ENCODE data around the gene PLEKHG4B.

Gene PLEKHG4B

DNA sequence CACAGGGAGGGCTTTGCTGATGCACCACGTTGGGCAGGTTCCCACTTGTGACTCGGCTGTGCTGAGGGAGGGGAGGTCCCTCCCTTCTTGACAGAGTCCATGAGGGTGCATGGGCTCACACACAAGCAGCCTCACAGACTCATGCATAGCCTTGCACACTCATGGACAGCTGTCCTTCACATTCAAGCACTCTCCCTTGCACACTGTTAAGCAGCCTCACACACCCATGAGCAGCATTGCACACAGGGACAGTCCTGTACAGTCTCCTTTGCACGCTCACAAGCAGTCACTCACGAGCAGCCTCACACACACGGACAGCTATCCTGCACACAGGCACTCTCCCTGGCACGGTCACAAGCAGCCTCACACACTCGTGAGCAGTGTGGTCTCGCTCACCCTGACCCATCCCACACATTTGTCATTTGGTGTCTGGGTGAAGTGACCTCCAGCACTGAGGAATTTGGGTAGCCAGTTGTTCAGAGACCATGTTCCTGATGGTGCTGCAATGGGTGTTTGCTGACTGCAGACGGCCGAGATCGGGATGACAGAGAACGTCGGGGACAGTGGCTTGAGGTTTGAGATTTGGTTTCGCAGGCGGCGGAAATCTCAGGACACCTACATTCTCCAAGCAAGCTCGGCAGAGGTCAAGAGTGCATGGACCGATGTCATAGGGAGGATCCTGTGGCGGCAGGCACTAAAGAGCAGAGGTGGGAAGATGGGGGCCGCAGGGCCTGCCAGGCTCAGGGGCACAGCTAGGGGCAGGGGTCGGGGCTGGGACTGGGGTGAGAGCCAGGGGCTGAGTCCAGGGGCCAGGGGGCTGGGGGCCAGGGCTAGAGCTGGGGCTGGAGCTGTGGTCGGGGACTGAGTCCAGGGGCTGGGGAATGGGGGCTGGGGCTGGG, 81.7 kb downstream of the PLEKHG4B start:
- DNase-seq: peak; percentile 19

GRCh38 chr5:174291-174600, 82.3 kb downstream of the PLEKHG4B start:
- DNase-seq: no peak

DNA sequence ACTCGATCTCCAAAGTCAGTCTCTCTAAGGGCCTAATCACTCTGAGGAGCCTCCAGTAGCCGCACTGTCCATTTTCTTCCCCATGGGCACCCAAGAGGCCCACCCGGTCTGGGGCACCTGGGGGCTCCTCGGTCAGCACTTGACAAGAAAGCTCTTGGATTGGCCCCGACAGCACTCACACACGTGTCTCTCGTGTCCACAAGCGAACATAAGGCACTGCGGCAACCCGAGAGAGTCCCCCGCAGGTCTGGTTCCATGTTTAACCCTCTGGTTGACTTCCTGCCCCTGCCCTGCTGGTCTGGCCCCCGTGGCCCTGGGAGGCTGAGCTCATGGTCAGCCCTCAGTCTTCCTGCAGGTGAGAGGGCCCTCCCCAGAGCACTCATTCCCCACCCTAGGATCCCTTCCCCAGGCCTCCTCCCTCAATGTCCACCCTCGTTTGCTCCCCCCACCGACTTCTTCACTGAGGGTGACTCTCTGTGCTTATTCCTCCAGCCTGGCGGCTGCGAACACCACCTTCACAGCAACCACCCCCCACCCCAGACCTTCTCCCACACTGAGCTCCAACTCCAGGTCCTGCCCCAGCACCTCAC, 83.0 kb downstream of the PLEKHG4B start:
- no peak for DNase-seq

- DNase-seq: no peak
These were observed 84.4 kb downstream of the PLEKHG4B start for GRCh38 chr5:176296-176823.

GRCh38 chr5:178110-178509, 86.1 kb downstream of the PLEKHG4B start:
- no peak for DNase-seq

GRCh38 chr5:179401-179800, 87.4 kb downstream of the PLEKHG4B start:
- DNase-seq: no peak

DNA sequence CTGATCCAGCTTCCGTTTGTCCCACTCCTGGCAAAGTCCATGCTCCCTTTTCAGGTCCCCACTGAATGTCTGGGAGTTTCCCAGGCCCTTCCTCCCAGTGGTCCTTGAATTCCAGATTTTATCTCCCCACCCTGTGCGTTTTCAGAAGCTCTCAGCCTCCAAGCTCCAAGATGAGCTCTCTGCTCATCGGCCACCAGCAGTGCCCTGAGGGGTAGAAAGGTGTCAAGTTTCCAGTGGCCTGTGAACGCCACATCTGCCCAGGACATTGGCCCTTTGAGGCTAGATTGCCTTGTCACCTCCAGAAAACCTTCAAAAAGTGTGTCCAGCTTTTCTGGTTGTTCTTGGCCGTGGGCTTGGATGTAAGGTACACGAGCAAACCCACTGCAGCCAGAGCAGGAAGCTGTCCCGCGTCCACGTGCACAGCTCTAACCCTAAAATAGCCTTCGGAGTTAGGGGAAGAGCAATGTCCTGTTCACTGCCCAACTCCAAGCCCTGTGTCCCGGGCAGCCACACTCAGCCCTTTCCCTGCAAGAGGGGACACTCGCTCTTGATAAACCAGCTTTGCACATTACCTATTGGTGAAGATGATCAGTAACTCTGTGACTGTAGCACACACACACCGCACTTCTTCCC, 88.4 kb downstream of the PLEKHG4B start:
- DNase-seq: no peak

- DNase-seq: no peak
These were observed 89.2 kb downstream of the PLEKHG4B start for GRCh38 chr5:181160-181559.

DNA sequence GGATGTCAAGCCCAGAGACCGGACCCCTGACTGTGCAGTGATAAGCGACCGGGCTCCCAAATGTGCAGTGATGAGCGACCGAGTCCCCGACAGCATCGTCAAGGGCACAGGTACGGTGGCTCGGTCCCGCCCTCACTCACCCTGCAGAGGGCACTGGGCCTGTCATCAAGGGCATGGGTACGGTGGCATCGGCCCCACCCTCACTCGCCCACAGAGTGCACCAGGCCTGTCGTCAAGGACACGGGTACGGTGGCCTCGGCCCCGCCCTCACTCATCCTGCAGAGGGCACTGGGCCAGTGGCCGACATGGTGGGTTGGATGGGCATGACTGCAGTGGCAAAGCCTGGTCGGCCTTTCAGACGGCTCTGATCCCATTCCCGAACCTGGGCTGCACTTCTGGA, 89.6 kb downstream of the PLEKHG4B start:
- no peak for DNase-seq

- DNase-seq: no peak
These were observed 90.2 kb downstream of the PLEKHG4B start for GRCh38 chr5:182126-182525.

GRCh38 chr5:184471-184870, 92.5 kb downstream of the PLEKHG4B start:
- no peak for DNase-seq

- no peak for DNase-seq
These were observed 93.4 kb downstream of the PLEKHG4B start for GRCh38 chr5:185095-186070.

GRCh38 chr5:186091-187041, 94.4 kb downstream of the PLEKHG4B start:
- DNase-seq: no peak

- no peak for DNase-seq
These were observed 95.1 kb downstream of the PLEKHG4B start for GRCh38 chr5:187042-187431.

DNA sequence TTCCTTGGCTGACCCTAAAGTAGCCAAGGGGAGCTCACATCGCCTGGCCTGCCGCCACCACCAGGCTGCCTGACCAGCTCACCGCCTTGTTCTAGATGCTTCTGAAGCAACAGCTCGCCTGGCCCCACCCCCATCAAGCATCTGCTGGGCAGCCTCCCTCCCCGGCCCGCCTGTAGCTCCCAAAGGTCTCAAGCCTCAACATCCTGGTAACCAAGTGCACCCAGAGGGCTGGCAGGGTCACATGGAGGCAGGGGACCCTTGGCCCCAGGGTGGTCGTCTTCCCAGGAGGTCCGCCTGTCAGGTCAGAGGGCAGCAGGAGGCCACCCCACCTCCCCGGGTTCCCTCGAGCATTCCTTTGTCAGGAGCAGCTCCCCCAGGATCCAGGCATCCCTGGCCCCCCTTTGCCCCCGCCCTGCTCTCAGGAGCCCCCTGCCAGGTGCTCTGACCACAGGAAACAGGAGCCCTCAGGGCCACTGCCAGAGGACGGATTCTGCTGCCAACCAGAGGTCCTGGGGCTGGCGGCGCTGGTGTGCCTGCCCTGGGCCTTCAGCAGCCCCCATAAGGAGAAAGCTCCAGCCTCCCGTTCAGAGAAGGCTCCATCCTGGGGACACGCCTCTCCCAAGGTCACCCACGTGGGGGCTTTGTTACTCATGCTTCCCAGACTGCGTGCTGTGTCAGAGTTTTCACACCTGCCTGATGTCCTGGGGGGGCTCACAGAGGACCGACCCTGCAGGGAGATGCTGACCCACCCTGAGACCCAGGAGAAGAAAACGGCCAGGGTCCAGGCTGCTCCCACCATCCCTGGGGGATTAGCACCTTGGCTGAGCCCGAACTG, 95.9 kb downstream of the PLEKHG4B start:
- DNase-seq: no peak

- peak; percentile 86 for DNase-seq
These were observed 96.8 kb downstream of the PLEKHG4B start for GRCh38 chr5:188488-189481.

DNA sequence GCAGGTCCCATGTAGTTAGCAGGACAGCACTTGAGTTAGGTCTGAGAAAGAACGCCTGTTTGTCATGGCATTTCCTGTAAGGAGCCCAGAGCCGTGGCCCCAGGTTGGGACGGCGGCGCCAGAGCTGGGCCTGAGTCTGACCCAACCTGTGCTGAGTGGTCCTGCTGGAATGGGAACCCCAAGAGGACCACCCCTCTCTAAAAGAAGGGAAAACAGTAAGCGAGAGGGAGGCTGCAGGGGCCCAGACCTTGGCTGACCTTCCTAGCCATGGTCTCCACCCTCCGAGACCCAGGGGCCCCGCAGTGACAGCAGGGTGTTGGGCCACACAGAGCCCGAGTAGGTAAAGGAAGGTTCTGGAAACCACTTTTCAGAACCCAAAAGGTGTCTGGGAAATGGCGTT, 97.5 kb downstream of the PLEKHG4B start:
- no peak for DNase-seq

- no peak for DNase-seq
These were observed 98.0 kb downstream of the PLEKHG4B start for GRCh38 chr5:189976-190365.

GRCh38 chr5:190366-191035, 98.5 kb downstream of the PLEKHG4B start:
- DNase-seq: no peak

All from activated CD4-positive, CD25-positive, alpha-beta regulatory T cell treated with anti-CD3 and anti-CD28 coated beads, Interleukin-2, amount 50 U/mL, for 72 hours (primary cell).